ENCODE measurements around the gene GADD45G.
A peak's percentile ranks its signal among the peaks of the same experiment; 100 is the strongest.

Gene GADD45G

GRCh38 chr9:89601856-89602562 lies 2.8 kb upstream of the GADD45G start:
- CTCF ChIA-PET = interaction anchor here (0.8 to 19.3 kb wide), 31 partner anchors 9 to 516 kb away, joined by 3 to 298 read pairs (median 5); no protein-coding TSS in a partner anchor
- DNase-seq (ENCODE audit: extremely low spot score) = no peak
- TF ChIP-seq CTCF (IDR thresholded peaks at IDR 0.05; ENCODE audit: control extremely low read depth, extremely low read depth, low read depth, missing control alignments) = no peak
- POLR2A ChIA-PET = no interaction called here

- CTCF ChIA-PET = interaction anchor here (0.6 to 19.3 kb wide), 69 partner anchors 8 to 1277 kb away, joined by 3 to 298 read pairs (median 4); no protein-coding TSS in a partner anchor
- POLR2A ChIA-PET = interaction anchor here (0.7 to 1.2 kb wide), 3 partner anchors 148 to 359 kb away, joined by 3 to 4 read pairs (median 4); no protein-coding TSS in a partner anchor
- DNase-seq (ENCODE audit: extremely low spot score) = peak; percentile 81
- TF ChIP-seq CTCF (IDR thresholded peaks at IDR 0.05; ENCODE audit: control extremely low read depth, extremely low read depth, low read depth, missing control alignments) = peak; percentile 93
These were observed 1.6 kb upstream of the GADD45G start for GRCh38 chr9:89602978-89603766.

- ChIA-PET POLR2A (interaction anchor here (0.5 to 1.2 kb wide), 5 partner anchors 97 to 499 kb away, joined by 3 to 5 read pairs (median 4); no protein-coding TSS in a partner anchor), CTCF (interaction anchor here (0.7 to 19.3 kb wide), 28 partner anchors 11 to 517 kb away, joined by 3 to 298 read pairs (median 6); no protein-coding TSS in a partner anchor)
- DNase-seq (ENCODE audit: extremely low spot score) = peak; percentile 56
- TF ChIP-seq CTCF (IDR thresholded peaks at IDR 0.05; ENCODE audit: control extremely low read depth, extremely low read depth, low read depth, missing control alignments) = peak; percentile 49
These were observed 796 bp upstream of the GADD45G start for GRCh38 chr9:89603767-89604665.

GRCh38 chr9:89605465-89606048 lies 745 bp downstream of the GADD45G start:
- ChIA-PET POLR2A (interaction anchor here (1.0 to 1.1 kb wide), 2 partner anchors 96 to 494 kb away, joined by 3 to 5 read pairs; no protein-coding TSS in a partner anchor), CTCF (interaction anchor here (0.7 to 19.3 kb wide), 6 partner anchors 9 to 496 kb away, joined by 3 to 298 read pairs (median 4); no protein-coding TSS in a partner anchor)
- peak; percentile 49 for DNase-seq (ENCODE audit: extremely low spot score)
- TF ChIP-seq CTCF (IDR thresholded peaks at IDR 0.05; ENCODE audit: control extremely low read depth, extremely low read depth, low read depth, missing control alignments) = no peak

GRCh38 chr9:89606049-89606623 lies 1.3 kb downstream of the GADD45G start:
- CTCF ChIA-PET = interaction anchor here (0.7 to 19.3 kb wide), 3 partner anchors 10 to 495 kb away, joined by 3 to 298 read pairs (median 3); no protein-coding TSS in a partner anchor
- POLR2A ChIA-PET = no interaction called here
- DNase-seq (ENCODE audit: extremely low spot score) = no peak
- no peak for TF ChIP-seq CTCF (IDR thresholded peaks at IDR 0.05; ENCODE audit: control extremely low read depth, extremely low read depth, low read depth, missing control alignments)
